Ishikawa (cell line): Measurements from ENCODE around the gene CNPPD1.
A peak's percentile ranks its signal among the peaks of the same experiment; 100 is the strongest.

Source experiments
- CEBPB ChIP-seq: IDR thresholded peaks from 2 replicates; pipeline ENCODE4 v1.6.1; 2012
- CREB1 ChIP-seq: IDR thresholded peaks from 2 replicates; pipeline ENCODE4 v1.6.1; 2012; ENCODE audit warnings: low read depth
- EGR1 ChIP-seq: IDR thresholded peaks from 2 replicates; pipeline ENCODE4 v1.6.1; 2012
- EP300 ChIP-seq: IDR thresholded peaks from 2 replicates; pipeline ENCODE4 v1.6.1; 2012; ENCODE audit warnings: borderline replicate concordance
- FOXM1 ChIP-seq: IDR thresholded peaks from 2 replicates; pipeline ENCODE4 v1.6.1; 2012; ENCODE audit warnings: low read depth, borderline replicate concordance
- MAX ChIP-seq: IDR thresholded peaks from 2 replicates; pipeline ENCODE4 v1.6.1; 2012
- RAD21 ChIP-seq: IDR thresholded peaks from 2 replicates; pipeline ENCODE4 v1.6.1; 2012; ENCODE audit warnings: low read depth
- REST ChIP-seq: IDR thresholded peaks from 2 replicates; pipeline ENCODE4 v1.6.1; 2012; ENCODE audit warnings: low read depth, mild to moderate bottlenecking
- TAF1 ChIP-seq: IDR thresholded peaks from 2 replicates; pipeline ENCODE4 v1.6.1; 2012; ENCODE audit warnings: low read depth, mild to moderate bottlenecking
- TCF12 ChIP-seq: IDR thresholded peaks from 2 replicates; pipeline ENCODE4 v1.6.1; 2012; ENCODE audit warnings: low read depth
- TEAD4 ChIP-seq: IDR thresholded peaks from 2 replicates; pipeline ENCODE4 v1.6.1; 2012
- USF1 ChIP-seq: IDR thresholded peaks from 2 replicates; pipeline ENCODE4 v1.6.1; 2012
- YY1 ChIP-seq: IDR thresholded peaks from 2 replicates; pipeline ENCODE4 v1.6.1; 2012; ENCODE audit warnings: low read depth
- ZBTB7A ChIP-seq: IDR thresholded peaks from 2 replicates; pipeline ENCODE4 v1.6.1; 2012; ENCODE audit warnings: low read depth

Gene CNPPD1

GRCh38 chr2:219123356-219124135 is 53.2 kb downstream of the CNPPD1 start:
- TF ChIP-seq EGR1 (no peak), ZBTB7A (no peak), EP300 (no peak), TAF1 (no peak), FOXM1 (no peak), TEAD4 (no peak), REST (no peak), CREB1 (no peak), CEBPB (no peak), USF1 (no peak), RAD21 (no peak), YY1 (no peak), MAX (no peak), TCF12 (no peak)

GRCh38 chr2:219122202-219122980 is 54.3 kb downstream of the CNPPD1 start:
- TF ChIP-seq TAF1 (0 out of 2 replicates have a peak, but pooled peaks have one; percentile 16), FOXM1 (no peak), MAX (no peak)
